ENCODE measurements around the gene MPST.

DNA sequence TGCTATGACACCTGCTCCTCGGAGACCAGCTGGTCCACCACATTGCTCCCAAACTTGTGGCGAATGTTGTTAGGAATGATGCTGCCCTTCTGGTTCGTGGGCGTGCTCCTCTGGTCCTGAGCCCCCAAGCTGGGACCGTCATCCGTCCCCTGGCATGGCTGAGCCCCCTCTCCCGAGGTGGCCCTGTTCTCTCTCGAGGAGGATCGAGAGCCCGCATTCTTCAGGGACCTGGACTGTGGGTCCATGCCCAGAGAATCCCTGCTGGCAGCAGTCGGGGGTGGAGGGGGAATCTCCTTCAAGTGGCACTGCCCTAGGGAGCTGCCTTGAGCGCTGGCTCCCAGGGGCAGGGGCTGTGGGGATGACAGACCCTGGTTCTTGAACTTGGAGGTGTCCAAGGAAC, 17.7 kb upstream of the MPST start:
- TF ChIP-seq, protein P1, sequence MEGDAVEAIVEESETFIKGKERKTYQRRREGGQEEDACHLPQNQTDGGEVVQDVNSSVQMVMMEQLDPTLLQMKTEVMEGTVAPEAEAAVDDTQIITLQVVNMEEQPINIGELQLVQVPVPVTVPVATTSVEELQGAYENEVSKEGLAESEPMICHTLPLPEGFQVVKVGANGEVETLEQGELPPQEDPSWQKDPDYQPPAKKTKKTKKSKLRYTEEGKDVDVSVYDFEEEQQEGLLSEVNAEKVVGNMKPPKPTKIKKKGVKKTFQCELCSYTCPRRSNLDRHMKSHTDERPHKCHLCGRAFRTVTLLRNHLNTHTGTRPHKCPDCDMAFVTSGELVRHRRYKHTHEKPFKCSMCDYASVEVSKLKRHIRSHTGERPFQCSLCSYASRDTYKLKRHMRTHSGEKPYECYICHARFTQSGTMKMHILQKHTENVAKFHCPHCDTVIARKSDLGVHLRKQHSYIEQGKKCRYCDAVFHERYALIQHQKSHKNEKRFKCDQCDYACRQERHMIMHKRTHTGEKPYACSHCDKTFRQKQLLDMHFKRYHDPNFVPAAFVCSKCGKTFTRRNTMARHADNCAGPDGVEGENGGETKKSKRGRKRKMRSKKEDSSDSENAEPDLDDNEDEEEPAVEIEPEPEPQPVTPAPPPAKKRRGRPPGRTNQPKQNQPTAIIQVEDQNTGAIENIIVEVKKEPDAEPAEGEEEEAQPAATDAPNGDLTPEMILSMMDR (conservative IDR thresholded peaks at IDR 0.05 in 1 of 2, IDR thresholded peaks at IDR 0.05 in 1 of 2; ENCODE audit: low read depth in 1 of 2, low read length in 2 of 2): no peak
- no peak for TF ChIP-seq EZH2 (IDR thresholded peaks at IDR 0.05; ENCODE audit: low read length, missing control alignments)

Data from fibroblast of lung (primary cell).